GM19463 (cell line): ENCODE results near the gene HJURP.

Experiments used
- ATAC-seq: cut with Tn5 transposase; IDR thresholded peaks from one replicate; pipeline ENCODE4 v1.9.1; 2021; ENCODE audit warnings: mild to moderate bottlenecking, moderate library complexity; ENCODE audit not compliant: unreplicated experiment

Gene HJURP

DNA sequence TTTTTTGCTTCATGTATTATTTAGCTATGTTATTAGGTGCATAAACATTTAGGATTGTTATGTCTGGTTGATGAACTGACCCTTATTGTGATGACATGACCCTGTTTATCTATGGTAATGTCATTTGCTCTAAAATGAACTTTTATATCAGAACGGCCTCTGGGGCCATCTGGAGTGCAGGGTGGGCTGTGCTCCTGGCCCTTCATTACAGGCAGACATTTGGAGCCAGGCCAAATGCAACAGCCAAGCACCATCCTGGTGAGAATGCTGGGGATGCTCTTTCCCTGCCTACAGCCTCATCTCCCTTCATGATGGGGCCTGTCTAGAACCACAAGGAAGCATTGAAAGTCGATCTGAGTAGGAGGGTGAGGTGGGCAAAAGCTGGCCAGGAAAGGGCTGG is 38.0 kb downstream of the HJURP start:
- ATAC-seq, result no peak

DNA sequence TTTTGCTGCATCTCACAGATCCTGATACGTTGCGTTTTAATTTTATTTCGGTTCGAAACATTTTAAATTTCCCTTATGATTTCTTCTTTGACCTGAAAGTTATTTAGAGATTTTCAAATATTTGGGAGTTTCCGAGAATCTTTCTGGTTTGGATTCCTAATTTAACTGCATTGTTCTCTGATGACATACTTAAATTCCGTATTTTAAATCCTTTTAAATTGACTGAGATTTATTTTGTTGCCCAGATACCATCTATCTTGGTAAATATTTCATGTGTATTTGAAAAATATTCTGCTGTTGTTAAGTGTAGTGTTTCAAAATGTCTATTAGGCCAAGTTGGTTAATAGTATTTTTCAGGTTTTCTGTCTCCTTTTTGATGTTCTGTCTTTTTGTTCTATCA is 38.5 kb downstream of the HJURP start:
- ATAC-seq, result no peak

DNA sequence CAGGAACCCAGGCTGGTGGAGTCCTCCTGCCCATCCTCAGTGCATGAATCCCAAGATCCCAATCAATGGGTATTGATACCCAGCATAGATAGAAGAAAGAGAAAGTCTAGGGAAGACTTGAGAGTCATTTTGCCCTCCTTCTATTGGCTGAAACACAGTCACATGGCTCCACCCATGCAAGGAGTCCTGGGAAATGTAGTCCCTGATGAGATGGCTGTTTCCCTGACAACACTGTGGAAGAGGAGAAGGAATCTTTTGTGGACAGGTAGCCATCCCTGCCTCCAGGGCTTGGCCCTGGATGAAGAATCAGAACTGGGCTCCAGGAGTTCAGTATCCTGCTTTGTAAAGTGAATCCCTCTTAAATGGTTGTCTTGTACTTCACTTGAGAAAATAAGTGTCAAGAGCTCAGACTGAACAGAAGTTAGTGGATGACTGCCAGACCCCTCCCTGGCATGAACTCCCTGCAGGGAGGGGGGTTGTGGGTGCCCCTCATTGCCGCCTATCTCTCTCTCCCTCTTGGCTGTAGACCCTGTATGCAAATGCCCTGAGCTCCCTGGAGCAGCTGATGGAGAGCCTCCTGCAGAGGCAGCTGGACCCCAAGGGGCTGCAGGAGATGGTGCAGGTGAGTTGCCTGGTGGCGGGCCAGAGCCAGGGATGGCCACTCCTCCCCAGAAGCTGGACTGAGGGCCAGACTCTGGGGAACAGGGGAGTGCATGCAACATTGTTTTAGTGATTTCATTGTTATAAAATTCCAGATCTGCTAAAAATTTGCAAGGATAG is 40.1 kb downstream of the HJURP start:
- no peak for ATAC-seq

DNA sequence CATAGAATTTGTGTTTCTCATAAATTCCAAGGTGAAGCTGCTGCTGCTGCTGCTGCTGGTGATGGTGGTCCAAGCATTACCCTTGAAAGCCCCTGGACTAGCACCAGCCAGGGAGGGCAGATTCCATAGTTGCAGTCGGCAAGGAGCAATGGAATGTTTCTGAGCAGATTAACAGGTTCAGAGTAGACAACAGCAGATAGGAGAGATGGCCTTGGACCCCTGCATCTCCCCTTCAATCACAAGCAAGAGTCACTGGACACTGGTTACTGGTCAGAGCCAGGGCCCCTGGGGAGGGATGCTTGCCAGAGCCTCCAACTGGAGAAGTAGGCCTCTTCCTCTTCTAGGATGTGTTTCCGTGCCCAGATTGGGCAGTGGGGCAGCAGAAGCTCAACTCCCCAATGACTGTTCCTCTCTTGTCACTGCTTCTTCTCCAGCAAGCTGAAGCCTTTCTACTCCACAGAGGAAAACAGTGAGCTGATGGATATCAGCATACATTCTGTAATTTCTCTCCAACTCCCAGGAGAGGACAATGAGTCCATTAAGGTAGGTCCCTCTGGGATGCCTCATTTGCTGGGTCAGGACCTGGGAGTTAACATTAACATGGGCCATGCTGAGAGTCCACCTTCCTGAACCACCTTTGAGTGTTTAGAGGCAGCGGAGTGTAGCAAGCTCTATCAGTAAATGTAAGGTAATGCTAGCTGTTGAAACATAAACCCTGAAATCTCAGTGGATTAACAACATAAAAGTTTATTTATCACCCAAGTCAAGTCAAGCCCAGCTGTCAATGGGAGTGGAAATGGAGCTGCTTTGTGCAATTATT is 40.9 kb downstream of the HJURP start:
- no peak for ATAC-seq

DNA sequence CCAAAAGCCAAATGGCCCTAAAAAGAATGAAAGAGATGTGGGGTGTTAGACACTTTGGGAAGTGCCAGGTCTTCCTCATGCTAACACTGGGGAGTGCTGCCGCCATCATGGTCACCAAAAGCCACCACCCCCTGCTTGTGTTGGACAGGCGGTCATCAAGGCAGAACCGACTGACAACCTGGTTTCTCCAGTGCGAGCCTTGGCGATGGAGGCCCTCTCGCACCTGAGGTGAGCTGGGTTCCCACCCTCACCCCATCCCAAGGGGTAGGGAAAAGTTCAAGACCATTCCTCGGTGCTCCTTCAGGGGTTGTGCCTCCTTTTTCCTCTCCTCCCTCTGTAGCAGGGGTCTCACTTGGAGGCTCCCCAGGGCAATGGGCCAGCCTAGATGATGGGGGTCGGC is 42.6 kb downstream of the HJURP start:
- no peak for ATAC-seq

DNA sequence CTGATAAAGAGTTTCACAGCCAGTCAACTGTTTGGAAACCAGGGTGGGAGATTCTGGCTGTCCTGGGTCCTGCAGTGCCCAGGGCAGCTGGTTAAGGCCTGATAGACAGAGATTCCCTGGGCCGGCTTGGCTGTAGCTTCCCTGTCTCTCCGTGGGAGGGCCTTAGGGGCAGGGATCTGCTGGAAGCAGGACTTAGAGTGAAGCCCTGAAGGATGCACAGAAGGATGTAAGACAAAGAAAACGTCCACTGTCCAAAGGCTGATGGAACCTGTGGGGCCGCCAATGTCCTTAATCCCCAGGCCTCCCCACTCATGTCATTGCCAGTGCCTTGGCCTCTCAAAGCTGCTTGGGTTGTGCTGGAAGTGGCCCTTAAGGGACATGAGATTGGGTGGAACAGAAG is 43.2 kb downstream of the HJURP start:
- no peak for ATAC-seq

DNA sequence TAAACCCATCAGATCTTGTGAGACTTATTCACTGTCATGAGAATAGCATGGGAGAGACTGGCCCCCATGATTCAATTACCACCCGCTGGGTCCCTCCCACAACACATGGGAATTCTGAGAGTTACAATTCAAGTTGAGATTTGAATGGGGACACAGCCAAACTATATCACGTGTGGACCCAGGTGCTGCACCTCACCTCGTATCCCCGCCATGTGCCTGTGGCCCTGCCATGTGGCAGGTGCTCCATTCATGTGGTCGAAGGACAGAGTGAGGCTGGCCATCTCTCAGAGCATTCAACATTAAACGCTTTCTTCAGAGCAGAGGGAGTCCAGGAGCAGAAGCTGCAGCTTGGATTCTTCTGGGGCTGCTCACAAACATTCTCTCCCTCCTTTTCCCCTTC is 44.0 kb downstream of the HJURP start:
- ATAC-seq, result no peak

DNA sequence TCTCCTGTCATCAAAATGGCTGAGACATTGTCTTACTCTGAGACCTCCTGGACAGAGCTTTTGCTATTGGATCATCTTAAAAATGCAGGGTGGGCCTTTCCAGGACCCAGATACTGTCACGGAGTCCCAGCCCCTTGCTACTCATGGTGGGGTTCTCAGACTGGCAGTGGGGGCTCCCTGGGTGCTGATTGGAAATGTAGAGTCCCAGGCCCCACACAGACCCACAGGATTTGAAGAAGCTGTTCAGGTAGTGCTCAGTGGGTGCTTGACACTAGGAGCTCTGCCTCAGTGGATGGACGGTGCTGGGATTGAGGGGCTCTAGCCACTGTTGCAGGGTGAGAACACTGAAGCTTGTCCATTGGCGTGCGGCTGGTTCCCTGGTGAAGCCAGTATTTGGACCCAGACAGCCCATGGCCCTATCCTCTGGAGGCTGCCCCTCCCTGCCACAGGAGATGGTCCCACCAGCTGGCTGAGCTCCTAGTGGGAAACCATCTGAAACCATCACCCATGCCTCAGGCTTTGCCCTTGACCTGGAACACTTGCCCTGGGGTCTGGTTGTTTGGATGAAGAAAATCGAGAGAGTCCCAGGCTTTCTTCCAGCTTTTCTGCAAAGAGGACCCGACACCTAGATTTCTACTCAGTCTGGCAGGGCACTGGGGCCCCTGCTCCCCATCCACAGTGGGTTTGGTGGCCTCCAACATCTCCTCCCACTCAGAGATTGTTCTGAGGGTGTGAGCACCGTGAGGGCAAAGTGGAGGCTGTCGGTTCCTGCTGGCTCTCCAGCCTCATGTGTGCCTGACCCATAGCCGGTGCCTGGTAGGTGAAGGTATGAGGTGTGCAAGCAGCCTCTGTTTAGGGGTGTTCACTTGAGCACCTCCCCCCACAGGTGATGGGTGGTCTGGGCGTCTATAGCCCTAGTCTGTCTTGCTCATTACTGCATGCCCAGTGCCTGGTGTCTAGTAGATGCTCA is 46.1 kb downstream of the HJURP start:
- no peak for ATAC-seq

DNA sequence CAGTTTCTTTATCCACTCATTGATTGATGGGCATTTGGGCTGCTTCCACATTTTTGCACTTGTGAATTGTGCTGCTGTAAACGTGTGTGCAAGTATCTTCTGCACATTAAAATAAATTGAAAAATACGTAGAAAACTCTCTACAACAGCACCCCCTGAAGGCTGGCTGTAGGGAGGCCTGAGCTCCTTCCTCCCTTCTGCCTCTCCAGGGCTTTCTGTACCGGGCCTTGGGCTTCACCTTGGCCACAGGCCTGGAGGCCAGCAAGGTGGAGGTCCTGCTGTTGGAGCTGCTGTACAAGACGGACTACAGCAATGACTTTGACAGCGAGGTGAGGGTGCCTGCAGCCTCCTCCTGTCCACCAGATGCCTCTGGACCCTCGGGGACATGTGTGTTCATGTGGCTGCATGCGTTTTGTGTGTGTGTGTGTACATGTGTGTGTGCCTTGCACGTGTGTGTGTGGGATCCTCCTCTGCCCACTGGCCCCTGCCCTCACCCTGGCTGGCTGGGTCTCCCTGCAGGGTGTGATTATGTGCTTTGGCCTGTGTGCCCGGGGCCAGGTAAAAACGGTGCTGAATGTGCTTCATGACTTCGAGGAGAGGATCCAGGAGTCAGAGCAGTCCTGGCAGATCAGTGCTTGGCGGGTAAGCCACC is 47.0 kb downstream of the HJURP start:
- no peak for ATAC-seq

DNA sequence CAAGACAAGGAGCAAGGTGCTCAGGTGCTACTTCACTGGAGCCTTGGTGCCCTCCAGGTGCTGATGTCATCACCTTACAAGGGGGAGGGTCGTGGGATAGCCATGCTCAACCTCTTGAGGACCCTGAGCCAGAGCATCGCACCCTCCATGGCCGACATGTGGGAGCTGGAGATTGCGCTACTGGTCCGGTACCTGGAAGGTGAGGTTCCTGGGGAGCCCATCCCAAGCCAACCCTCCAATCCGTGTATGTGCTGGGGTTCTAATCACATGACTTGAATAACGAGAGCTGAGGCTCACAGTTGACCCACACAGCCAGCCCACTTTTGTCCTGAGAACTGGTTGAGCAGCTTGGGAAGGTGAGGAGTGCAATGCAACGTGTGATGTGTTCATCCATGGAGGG is 50.3 kb downstream of the HJURP start:
- ATAC-seq, result no peak

DNA sequence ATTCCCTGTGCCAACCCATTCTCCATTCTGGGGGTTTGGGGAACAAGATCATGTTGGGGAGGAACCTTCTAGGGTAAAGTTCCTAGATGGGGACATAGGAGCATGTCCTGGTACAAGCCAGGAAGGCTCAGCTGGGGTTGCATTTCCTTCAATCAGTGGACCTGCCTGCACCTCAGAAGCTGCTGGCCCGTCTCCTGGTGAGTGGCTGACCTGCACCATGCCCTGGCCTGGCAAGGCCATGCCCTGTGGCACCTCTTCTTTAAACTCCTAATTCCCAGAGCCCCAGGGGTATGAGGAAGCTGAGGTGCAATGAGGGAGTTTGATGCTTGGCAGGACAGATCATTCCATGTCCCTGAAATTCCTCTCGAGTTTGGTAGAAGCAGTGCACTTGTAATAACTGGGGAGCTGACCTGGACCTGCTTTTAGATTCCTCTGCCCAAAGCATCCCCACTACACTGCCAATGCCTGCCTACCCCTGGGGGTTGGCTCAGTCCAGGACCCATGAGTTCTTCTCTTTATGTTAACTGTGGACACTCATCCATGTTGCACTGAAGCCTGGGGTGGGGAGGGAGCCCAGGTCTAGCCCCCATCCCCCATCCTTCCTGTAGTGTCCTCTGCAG is 50.9 kb downstream of the HJURP start:
- ATAC-seq, result no peak

DNA sequence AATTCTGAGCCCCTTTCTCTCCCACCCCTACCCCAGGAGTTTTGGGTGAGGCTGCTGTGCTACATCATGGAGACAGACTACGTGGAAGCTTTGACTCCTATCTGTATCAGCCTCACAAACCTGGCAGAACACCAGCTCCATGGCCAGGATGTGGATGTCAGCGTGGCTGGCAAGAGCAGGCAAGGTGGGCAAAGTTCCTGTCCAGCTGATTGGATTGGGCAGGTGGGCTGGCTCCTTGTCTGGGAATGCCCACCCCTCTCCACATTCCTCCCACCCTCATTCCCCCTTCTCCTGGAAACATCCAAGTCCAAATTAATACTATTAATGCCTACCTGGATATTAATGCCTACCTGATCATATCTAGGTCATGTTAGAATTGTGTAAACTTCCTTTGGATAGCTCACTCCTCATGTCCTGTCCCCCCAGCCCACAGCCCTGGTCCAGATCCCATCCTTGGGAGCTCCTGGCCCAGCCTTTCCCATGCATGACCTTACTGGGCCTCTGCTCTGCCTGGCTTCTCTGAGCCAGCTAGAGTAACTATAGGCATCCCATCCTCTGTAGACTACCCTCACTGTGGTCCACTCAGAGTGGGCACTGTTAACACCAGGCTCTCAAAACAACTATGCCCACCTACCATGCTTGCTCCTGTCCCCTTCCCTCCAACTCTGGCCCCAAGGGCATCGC is 52.1 kb downstream of the HJURP start:
- no peak for ATAC-seq

DNA sequence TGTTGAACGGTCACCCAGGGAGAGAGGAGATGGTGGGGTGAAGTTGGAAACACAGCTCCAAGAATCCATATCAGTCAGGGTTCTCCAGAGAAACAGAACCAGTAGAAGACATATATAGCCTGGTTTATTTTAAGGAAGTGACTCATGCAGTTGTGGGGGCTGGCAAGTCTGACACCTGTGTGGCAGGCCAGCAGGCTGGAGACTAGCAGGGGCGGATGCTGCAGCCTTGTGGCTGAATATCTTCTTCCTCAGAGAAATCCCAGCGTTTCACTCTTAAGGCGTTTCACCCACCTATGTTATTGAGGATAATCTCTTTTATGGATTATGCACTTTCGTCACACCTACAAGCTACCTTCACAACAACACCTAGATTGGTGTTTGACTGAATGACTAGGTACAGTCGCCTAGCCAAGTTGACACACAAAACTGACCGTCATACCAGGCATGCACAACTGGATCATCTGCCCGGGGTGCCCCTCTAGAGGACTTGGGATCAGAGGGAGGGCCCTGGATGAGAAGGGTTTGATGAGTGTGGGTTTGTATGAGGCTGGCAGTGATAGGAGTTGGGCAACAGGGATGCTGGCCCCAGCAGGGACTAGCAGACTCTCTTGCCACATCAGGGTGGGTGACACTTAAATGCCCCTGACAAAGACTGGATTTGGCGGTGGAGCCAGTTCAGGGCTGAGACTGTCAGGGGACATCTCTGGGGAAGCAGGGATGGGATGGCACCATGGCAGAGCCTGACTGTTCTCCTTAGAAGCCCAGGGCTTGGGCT is 52.8 kb downstream of the HJURP start:
- no peak for ATAC-seq

DNA sequence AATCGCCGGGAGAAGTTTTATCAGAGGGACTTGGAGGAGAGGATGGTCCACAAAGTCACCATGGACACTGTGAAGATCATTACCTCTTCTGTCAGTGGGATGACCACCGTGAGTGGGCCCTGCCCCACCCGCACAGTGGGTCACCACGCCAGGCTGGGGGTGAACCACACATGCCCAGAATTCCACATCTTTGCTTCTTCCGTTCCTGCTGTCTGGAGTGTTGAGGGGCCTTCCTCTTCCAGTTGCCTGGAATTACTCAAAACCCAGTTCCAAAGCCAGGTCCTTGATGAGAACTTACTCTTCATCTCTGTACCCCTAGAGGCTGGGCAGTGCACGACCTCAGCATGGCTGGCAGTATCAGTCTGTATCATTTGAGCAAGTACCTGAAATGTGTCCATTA is 54.1 kb downstream of the HJURP start:
- no peak for ATAC-seq

DNA sequence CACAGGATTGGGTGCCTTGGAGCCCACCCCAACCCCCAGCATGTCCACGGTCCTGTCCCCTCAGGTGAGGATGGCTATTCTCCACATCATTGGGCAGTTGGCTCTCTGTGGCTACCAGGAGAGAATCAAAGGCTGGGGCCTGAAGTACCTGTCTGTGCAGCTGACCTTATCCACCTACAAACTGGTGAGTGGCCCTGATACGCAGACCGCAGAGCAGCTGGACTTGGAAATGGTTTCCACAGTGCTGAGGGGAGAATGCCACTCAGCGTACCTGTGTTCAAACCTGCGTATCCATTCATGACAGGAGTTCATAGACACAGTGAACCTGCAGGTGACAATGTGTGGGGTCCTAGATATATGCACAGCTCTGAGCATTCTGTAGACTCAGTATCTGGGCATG is 54.6 kb downstream of the HJURP start:
- no peak for ATAC-seq

DNA sequence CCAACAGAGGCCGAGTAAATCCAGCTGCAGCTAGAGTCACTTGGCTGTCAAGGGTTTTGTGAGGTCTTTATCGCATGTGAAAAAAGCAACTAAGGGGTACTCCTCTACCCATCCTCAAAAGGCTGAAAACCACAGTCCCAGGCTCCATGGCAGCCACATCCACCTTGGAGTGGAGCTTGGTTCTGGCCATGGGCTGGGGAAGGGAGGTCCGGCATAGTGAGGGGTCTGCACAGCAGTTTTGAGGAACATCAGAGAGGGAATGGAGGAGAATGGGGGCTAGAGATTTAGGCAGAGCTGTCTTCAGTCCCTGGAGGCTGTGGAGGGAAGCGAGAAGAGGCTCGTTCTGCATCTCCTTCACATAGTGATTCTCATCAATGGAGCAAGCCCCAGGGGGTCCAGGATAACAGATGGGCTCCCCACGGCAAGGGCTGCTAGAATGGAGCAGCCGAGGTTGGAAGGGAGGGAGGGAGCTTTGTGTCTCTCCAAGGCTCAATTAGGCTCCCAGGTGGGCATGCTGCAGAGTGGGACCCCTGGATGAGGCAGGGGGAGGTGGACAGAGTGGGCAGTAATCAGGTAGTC is 55.2 kb downstream of the HJURP start:
- ATAC-seq, result no peak

DNA sequence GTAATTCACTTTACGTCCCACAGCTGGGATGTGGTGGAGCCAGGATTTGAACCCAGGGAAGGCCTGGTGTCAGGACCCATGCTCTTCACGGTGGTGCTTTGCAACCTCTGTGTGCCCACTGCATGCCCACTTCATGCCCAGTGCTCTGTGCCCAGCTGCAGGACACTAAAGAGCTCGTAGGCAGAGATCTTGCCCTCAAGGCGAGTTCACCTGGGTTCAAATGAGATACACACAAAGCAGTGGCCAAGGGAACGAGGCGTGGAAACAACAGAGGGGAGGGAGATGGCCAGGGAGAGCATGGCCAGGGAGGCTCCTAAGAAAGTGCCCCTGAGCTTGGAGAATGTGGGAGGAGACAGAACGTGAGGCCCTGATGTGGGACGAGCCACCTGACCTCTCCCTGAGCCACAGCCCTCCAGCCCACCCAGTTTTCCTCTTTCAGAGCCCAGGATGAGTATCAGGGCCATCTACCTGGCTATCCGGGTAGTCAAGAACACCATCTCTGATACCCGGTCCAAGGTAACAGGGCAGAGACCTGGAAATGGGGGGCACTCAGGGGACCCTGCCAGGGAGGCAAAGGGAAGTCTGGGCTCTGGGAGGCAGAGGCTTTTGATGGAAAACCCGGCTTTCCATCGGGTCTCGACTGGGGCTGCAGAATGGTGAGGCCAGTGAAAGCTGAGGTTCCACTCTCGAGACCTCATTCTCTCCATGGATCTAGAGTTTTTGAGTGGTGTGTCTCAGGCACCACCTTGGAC is 55.8 kb downstream of the HJURP start:
- ATAC-seq, result no peak

DNA sequence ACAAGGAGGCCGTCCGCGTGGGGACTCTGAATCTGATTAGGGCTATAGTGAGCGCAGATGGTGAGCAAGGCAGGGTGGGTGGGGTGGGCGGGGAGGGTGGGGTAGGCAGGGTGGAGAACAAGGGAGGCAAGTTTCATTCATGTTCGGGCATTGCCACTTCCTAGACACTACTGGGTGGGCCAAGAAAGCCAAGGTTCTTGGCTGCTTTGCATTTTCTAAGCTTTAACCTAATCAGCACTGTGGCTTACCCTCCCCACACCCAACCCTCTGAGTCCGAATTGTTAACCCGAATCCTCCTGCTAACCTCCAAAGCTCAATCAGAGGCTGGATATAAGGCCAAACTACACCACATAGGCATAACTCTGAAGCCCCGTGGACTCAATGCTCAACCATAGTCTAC is 58.1 kb downstream of the HJURP start:
- no peak for ATAC-seq
